GM12873 (cell line): ENCODE results near the gene NUPR1.

ENCODE experiments used
- TF ChIP-seq, protein P1 (sequence below): IDR thresholded peaks from 2 replicates; pipeline ENCODE4 v1.5.1; 2012; ENCODE audit warnings: low read depth, mild to moderate bottlenecking, moderate library complexity, low read length, control low read depth; ENCODE audit not compliant: insufficient read depth; ENCODE audit errors: missing control alignments

Gene NUPR1

GRCh38 chr16:28562199-28562598, 23.4 kb upstream of the NUPR1 start:
- TF ChIP-seq, protein P1, sequence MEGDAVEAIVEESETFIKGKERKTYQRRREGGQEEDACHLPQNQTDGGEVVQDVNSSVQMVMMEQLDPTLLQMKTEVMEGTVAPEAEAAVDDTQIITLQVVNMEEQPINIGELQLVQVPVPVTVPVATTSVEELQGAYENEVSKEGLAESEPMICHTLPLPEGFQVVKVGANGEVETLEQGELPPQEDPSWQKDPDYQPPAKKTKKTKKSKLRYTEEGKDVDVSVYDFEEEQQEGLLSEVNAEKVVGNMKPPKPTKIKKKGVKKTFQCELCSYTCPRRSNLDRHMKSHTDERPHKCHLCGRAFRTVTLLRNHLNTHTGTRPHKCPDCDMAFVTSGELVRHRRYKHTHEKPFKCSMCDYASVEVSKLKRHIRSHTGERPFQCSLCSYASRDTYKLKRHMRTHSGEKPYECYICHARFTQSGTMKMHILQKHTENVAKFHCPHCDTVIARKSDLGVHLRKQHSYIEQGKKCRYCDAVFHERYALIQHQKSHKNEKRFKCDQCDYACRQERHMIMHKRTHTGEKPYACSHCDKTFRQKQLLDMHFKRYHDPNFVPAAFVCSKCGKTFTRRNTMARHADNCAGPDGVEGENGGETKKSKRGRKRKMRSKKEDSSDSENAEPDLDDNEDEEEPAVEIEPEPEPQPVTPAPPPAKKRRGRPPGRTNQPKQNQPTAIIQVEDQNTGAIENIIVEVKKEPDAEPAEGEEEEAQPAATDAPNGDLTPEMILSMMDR, result no peak

DNA sequence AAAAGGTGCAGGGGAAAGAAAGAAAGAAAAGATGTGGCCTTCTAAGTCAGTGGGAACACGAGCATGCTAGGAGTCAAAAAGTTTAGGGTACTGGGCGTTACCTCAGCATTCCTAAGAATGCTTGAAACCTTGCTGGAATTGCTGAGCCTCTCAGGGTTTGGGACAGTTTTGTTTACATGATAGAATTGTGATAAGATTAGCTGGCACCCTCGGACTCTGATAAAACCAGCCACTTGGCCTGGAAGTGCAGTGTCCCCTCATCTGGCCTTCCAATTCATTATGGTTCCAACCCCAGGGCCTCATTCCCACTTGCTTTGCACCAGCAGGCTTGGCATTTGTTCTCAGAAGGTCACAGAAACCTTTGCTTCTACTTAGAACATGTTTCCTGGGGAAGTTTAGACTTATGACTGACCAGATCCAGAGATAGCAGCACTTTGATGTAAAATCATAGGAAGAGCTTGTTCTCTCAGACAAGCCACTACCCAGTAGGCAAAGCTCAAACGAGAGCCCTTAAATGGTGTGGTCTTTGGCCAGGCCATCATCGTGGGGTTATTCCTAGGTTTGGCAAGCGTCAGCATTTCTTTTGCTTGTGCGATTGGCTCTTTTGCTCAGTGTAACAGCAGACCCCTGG, 22.9 kb upstream of the NUPR1 start:
- TF ChIP-seq, protein P1, result no peak

GRCh38 chr16:28558456-28558855, 19.7 kb upstream of the NUPR1 start:
- TF ChIP-seq, protein P1, result no peak

GRCh38 chr16:28556914-28557320, 18.1 kb upstream of the NUPR1 start:
- TF ChIP-seq, protein P1, result no peak

GRCh38 chr16:28555561-28555960, 16.8 kb upstream of the NUPR1 start:
- TF ChIP-seq, protein P1, result no peak

DNA sequence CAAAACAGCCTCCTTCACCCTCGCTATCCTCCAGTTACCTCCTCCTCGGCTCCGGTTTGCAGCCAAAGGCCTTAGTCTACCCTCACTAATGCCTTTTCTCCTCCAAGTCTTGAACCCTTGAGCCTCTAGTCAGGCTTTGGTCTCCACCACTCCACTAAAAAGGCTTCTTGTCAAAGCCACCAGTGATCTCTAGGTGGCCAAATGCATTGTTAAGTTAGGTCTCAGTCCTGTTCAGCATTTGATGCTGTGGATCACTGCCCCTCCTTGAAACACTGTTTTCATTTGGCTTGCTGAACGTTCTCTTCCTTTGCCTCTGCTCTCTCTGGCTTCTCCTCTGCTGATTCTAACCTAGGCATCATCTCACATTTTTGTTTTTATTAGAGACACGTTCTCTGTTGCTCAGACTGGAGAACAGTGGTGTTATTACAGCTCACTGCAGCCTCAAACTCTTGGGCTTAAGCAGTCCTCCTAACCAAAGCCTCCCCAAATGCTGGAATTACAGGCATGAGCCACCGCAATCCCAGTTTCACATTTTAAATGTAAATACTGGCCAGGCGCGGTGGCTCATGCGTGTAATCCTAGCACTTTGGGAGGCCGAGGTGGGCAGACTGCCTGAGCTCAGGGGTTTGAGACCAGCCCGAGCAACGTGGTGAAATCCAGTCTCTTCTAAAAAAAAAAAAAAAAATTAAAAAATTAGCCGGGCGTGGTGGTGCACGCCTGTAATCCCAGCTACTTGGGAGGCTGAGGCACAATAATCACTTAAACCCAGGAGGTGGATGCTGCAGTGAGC, 16.1 kb upstream of the NUPR1 start:
- TF ChIP-seq, protein P1, result no peak

GRCh38 chr16:28553776-28554633, 15.2 kb upstream of the NUPR1 start, which contains the start of gene SGF29:
TSS of gene SGF29 (plus strand) at chr16:28553920. CDS start at chr16:28581070, 27,150 bp downstream.
- TF ChIP-seq, protein P1, result peak; percentile 24
